Liver (tissue), 9 donors: ENCODE measurements around the gene AP4E1. TPM values are rescaled to one million over a fixed set of nuclear protein-coding genes. Genes with fewer than 3 reads are reported as not detected.

Experiments used
- DNase-seq: peaks from one replicate; pipeline ENCODE4 v3.0.0-alpha.2; 2017; ENCODE audit warnings: low spot score
- H3K27ac ChIP-seq, 2 donors: one replicate each; pipeline ENCODE4 v1.7.0; 2013; ENCODE audit warnings: inconsistent platforms in 2 of 2, low read length in 2 of 2, control low read depth in 1 of 2, low read depth in 1 of 2, mild to moderate bottlenecking in 1 of 2
- H3K27me3 ChIP-seq, 4 donors: one replicate each; pipeline versions ENCODE4 v1.6.1 to v1.7.0; 2013; ENCODE audit warnings: low read length in 3 of 4, inconsistent platforms in 1 of 4, mild to moderate bottlenecking in 1 of 4, moderate library complexity in 1 of 4; ENCODE audit not compliant: control insufficient read depth in 4 of 4, insufficient read depth in 4 of 4
- H3K36me3 ChIP-seq, 4 donors: one replicate each; pipeline versions ENCODE4 v1.6.1 to v1.7.0; 2013; ENCODE audit warnings: low read length in 3 of 4, mild to moderate bottlenecking in 3 of 4, low read depth in 1 of 4, moderate library complexity in 1 of 4; ENCODE audit not compliant: control insufficient read depth in 4 of 4, insufficient read depth in 3 of 4
- H3K4me1 ChIP-seq, 4 donors: one replicate each; pipeline versions ENCODE4 v1.6.1 to v1.7.0; 2013; ENCODE audit warnings: low read length in 3 of 4, mild to moderate bottlenecking in 3 of 4, moderate library complexity in 1 of 4; ENCODE audit not compliant: control insufficient read depth in 4 of 4, insufficient read depth in 4 of 4
- H3K4me3 ChIP-seq, 3 donors: one replicate each; pipeline versions ENCODE4 v1.6.1 to v1.7.0; 2013; ENCODE audit warnings: low read length in 3 of 3, control low read depth in 1 of 3, low read depth in 1 of 3, mild to moderate bottlenecking in 1 of 3
- H3K9ac ChIP-seq, 2 donors: one replicate each; pipeline ENCODE4 v1.7.0; 2013; ENCODE audit warnings: low read length in 2 of 2, mild to moderate bottlenecking in 2 of 2, moderate library complexity in 2 of 2, control low read depth in 1 of 2, low read depth in 1 of 2
- H3K9me3 ChIP-seq, 4 donors: one replicate each; pipeline versions ENCODE4 v1.6.1 to v1.7.0; 2013; ENCODE audit warnings: low read length in 3 of 4; ENCODE audit not compliant: control insufficient read depth in 4 of 4
- ATF3 ChIP-seq: IDR thresholded peaks from 2 replicates; pipeline ENCODE4 v1.6.1; 2016; ENCODE audit warnings: antibody characterized with exemption
- CTCF ChIP-seq: fragments of 150-350 bp; IDR thresholded peaks from 2 replicates; pipeline ENCODE4 v1.5.1; 2017; ENCODE audit warnings: improper control_type of control experiment, low read depth, low read length; ENCODE audit not compliant: missing input control
- FOXA1 ChIP-seq: IDR thresholded peaks from 2 replicates; pipeline ENCODE4 v1.6.1; 2016; ENCODE audit warnings: antibody characterized with exemption
- FOXA2 ChIP-seq: IDR thresholded peaks from 2 replicates; pipeline ENCODE4 v1.6.1; 2016; ENCODE audit warnings: antibody characterized with exemption
- GABPA ChIP-seq, 2 donors: IDR thresholded peaks in 1 of 2; conservative IDR thresholded peaks in 1 of 2; 2 replicates each; pipeline ENCODE4 v1.6.1; 2016; ENCODE audit warnings: antibody characterized with exemption in 2 of 2, mild to moderate bottlenecking in 1 of 2, moderate library complexity in 1 of 2
- HNF4A ChIP-seq, 2 donors: conservative IDR thresholded peaks; 2 replicates each; pipeline ENCODE4 v1.6.1; 2016; ENCODE audit warnings: antibody characterized with exemption in 2 of 2, mild to moderate bottlenecking in 2 of 2
- HNF4G ChIP-seq: IDR thresholded peaks from 2 replicates; pipeline ENCODE4 v1.6.1; 2016; ENCODE audit warnings: antibody characterized with exemption
- JUND ChIP-seq, 2 donors: IDR thresholded peaks; 2 replicates each; pipeline ENCODE4 v1.6.1; 2016; ENCODE audit warnings: antibody characterized with exemption in 2 of 2
- MAX ChIP-seq: IDR thresholded peaks from 2 replicates; pipeline ENCODE4 v1.6.1; 2016; ENCODE audit warnings: antibody characterized with exemption
- NR2F2 ChIP-seq: IDR thresholded peaks from 2 replicates; pipeline ENCODE4 v1.6.1; 2016; ENCODE audit warnings: antibody characterized with exemption
- RAD21 ChIP-seq, 2 donors: IDR thresholded peaks; 2 replicates each; pipeline ENCODE4 v1.6.1; 2016; ENCODE audit warnings: antibody characterized with exemption in 2 of 2, mild to moderate bottlenecking in 2 of 2
- REST ChIP-seq: IDR thresholded peaks from 2 replicates; pipeline ENCODE4 v1.6.1; 2016; ENCODE audit warnings: antibody characterized with exemption, mild to moderate bottlenecking
- SP1 ChIP-seq: IDR thresholded peaks from 2 replicates; pipeline ENCODE4 v1.6.1; 2018; ENCODE audit warnings: antibody characterized with exemption, mild to moderate bottlenecking
- YY1 ChIP-seq: IDR thresholded peaks from 2 replicates; pipeline ENCODE4 v1.6.1; 2016; ENCODE audit warnings: antibody characterized with exemption, mild to moderate bottlenecking
- ZBTB33 ChIP-seq: IDR thresholded peaks from 2 replicates; pipeline ENCODE4 v1.6.1; 2016; ENCODE audit warnings: antibody characterized with exemption
- WGBS: extraction: QIAGEN DNeasy Blood & Tissue Kit; methylation state at CpG from one replicate; pipeline ENCODE4 v1.1.7; 2013; 5-methylcytosine and 5-hydroxymethylcytosine counted together
- polyA plus RNA-seq, 2 donors: library from polyadenylated mRNA; stranded (reverse) in 1 of 2; unstranded in 1 of 2; fragments of 200-250 nt in 1 of 2; fragments of >200 nt in 1 of 2; fragmentation: Nextera tagmentation in 1 of 2; extraction: Ambion mirVana in 1 of 2; gene quantifications; one replicate each; pipeline versions ENCODE4 v1.2.1 to v1.2.3, GENCODE V29; 2013 to 2015
- total RNA-seq, 2 donors: library from RNA; depleted of rRNA; stranded (reverse); fragments of >200 nt; gene quantifications; one replicate each; pipeline ENCODE4 v1.2.3, GENCODE V29; 2014
- donor health status: healthy.
- donor health status: healthy.
- donor health status: healthy.
- donor health status: healthy.
- donor health status: healthy.

AP4E1 gene
- total and polyA plus RNA-seq, 4 donors: 1.3 to 10.2 (median 4.6) TPM

- 91% methylated on average over 1 of the region's 1 CpG for WGBS
- DNase-seq: no peak
- H3K27me3 ChIP-seq: no peaks in the 10 kb centered on the region
- no peaks in the 10 kb centered on the region for H3K9me3 ChIP-seq
- TF ChIP-seq SP1 (no peak), ZBTB33 (no peak), ATF3 (no peak), FOXA2 (no peak), RAD21 (IDR thresholded peaks at IDR 0.05) (no peak), FOXA1 (no peak)
- H3K4me1 ChIP-seq: no peaks in the 10 kb centered on the region
- H3K36me3 ChIP-seq: no peaks in the 10 kb centered on the region
- no peak overlapping the region for H3K4me3 ChIP-seq
- H3K9ac ChIP-seq: no peak overlapping the region
- H3K27ac ChIP-seq: no peak overlapping the region
Observed at GRCh38 chr15:51016615-51017014, 108.1 kb downstream of the AP4E1 start.

GRCh38 chr15:51022206-51022605, 113.7 kb downstream of the AP4E1 start:
- Histone ChIP-seq H3K36me3 (no peaks in the 10 kb centered on the region), H3K9ac (no peak overlapping the region), H3K9me3 (no peaks in the 10 kb centered on the region), H3K4me1 (no peaks in the 10 kb centered on the region), H3K27me3 (no peaks in the 10 kb centered on the region), H3K27ac (no peak overlapping the region), H3K4me3 (no peak overlapping the region)
- no peak for DNase-seq
- TF ChIP-seq ZBTB33 (no peak), HNF4G (no peak), GABPA (IDR thresholded peaks at IDR 0.05 in 1 of 2, conservative IDR thresholded peaks at IDR 0.05 in 1 of 2) (no peak), SP1 (no peak), HNF4A (conservative IDR thresholded peaks at IDR 0.05) (no peak)

GRCh38 chr15:51023499-51023898, 115.0 kb downstream of the AP4E1 start:
- no peaks in the 10 kb centered on the region for H3K36me3 ChIP-seq
- H3K27ac ChIP-seq: no peak overlapping the region
- H3K4me1 ChIP-seq: no peaks in the 10 kb centered on the region
- H3K27me3 ChIP-seq: no peaks in the 10 kb centered on the region
- no peak overlapping the region for H3K4me3 ChIP-seq
- 91% methylated on average over 1 of the region's 1 CpG for WGBS
- H3K9me3 ChIP-seq: no peaks in the 10 kb centered on the region
- no peak overlapping the region for H3K9ac ChIP-seq
- DNase-seq: no peak
- TF ChIP-seq GABPA (IDR thresholded peaks at IDR 0.05 in 1 of 2, conservative IDR thresholded peaks at IDR 0.05 in 1 of 2) (no peak), ZBTB33 (no peak), MAX (no peak), YY1 (no peak), RAD21 (IDR thresholded peaks at IDR 0.05) (no peak), JUND (IDR thresholded peaks at IDR 0.05) (no peak), REST (no peak), HNF4G (no peak), ATF3 (no peak), CTCF (no peak), FOXA2 (no peak), NR2F2 (no peak)
